Caco-2 (cell line): Measurements from ENCODE around the gene CALCOCO2. TPM values are rescaled to one million over a fixed set of nuclear protein-coding genes. Genes with fewer than 3 reads are reported as not detected.
A peak's percentile ranks its signal among the peaks of the same experiment; 100 is the strongest.

ENCODE experiments used
- BruUV-seq: library from RNA; stranded (reverse); fragments of 400-500 nt; replicated peaks from 2 replicates; lab custom pipeline; 2021; lab: Mats Ljungman, UMichigan
- CTCF ChIA-PET: fragments of 300-600 bp; sonication (Branson Sonifier 250); formaldehyde crosslinking; loops from one replicate; lab custom pipeline; 2022; ENCODE audit warnings: antibody characterized with exemption; lab: Charles Lee
- POLR2A ChIA-PET: fragments of 300-600 bp; sonication (Branson Sonifier 250); formaldehyde crosslinking; loops from one replicate; lab custom pipeline; 2022; ENCODE audit warnings: antibody characterized with exemption; lab: Charles Lee
- DNase-seq, 2 experiments: peaks; one replicate each; pipeline versions ENCODE4 v3.0.0 to v3.0.0-alpha.2; 2020 to 2022
- H3K27me3 ChIP-seq: replicated peaks from 2 replicates; pipeline ENCODE4 v1.6.0; 2011; ENCODE audit warnings: low read length; ENCODE audit not compliant: control insufficient read depth, insufficient read depth
- H3K36me3 ChIP-seq: 2 replicates; pipeline ENCODE4 v1.5.1; 2011; ENCODE audit warnings: low read length; ENCODE audit not compliant: control insufficient read depth, insufficient read depth
- H3K4me1 ChIP-seq: fragments of 250-450 bp; sonication (Bioruptor Pico); 2 replicates; pipeline ENCODE4 v1.5.1; 2020; ENCODE audit warnings: mild to moderate bottlenecking
- H3K4me3 ChIP-seq: 2 replicates; pipeline ENCODE4 v1.5.1; 2011; ENCODE audit warnings: low read depth, mild to moderate bottlenecking, control low read depth, low read length
- H3K9me3 ChIP-seq: fragments of 250-450 bp; sonication (Bioruptor Pico); 2 replicates; pipeline ENCODE4 v1.5.1; 2020; ENCODE audit warnings: mild to moderate bottlenecking, moderate library complexity
- H3K27ac Mint-ChIP-seq: one replicate; pipeline ENCODE4 v1.8.0; 2022; ENCODE audit warnings: mixed read lengths; ENCODE audit not compliant: unreplicated experiment
- H3K27me3 Mint-ChIP-seq: one replicate; pipeline ENCODE4 v1.8.0; 2022; ENCODE audit warnings: mixed read lengths; ENCODE audit not compliant: insufficient read depth, unreplicated experiment
- H3K36me3 Mint-ChIP-seq: one replicate; pipeline ENCODE4 v1.8.0; 2022; ENCODE audit warnings: mild to moderate bottlenecking, mixed read lengths; ENCODE audit not compliant: insufficient read depth, unreplicated experiment
- H3K4me1 Mint-ChIP-seq: one replicate; pipeline ENCODE4 v1.8.0; 2022; ENCODE audit warnings: low read depth, mixed read lengths; ENCODE audit not compliant: unreplicated experiment
- H3K4me3 Mint-ChIP-seq: one replicate; pipeline ENCODE4 v1.8.0; 2022; ENCODE audit warnings: mild to moderate bottlenecking, moderate library complexity, mixed read lengths; ENCODE audit not compliant: unreplicated experiment
- H3K9me3 Mint-ChIP-seq: one replicate; pipeline ENCODE4 v1.8.0; 2022; ENCODE audit warnings: mixed read lengths; ENCODE audit not compliant: unreplicated experiment
- CTCF ChIP-seq, 2 experiments: fragments of 200-600 bp in 1 of 2; IDR thresholded peaks; 1 replicate in 1 of 2; 2 replicates in 1 of 2; pipeline versions ENCODE4 v1.5.1 to v1.8.0; 2011 to 2022; ENCODE audit warnings: antibody characterized with exemption in 1 of 2, control low read depth in 1 of 2, inconsistent platforms in 1 of 2, low read depth in 1 of 2, low read length in 1 of 2, mild to moderate bottlenecking in 1 of 2, moderate library complexity in 1 of 2; ENCODE audit not compliant: insufficient read depth in 1 of 2, severe bottlenecking in 1 of 2, unreplicated experiment in 1 of 2
- intact Hi-C: fragments of 100-400 bp; cut with micrococcal nuclease; formaldehyde crosslinking; loops from one replicate; pipeline ENCODE4 v1.10.0; 2022; ENCODE audit not compliant: unreplicated experiment
- total RNA-seq: library from RNA; stranded (reverse); gene quantifications from 2 replicates; pipeline ENCODE4 v1.2.3, GENCODE V29; 2022

CALCOCO2 gene
- total RNA-seq, 1 experiment from 2014 or later, result 233 TPM

GRCh38 chr17:48894886-48895285, 64.1 kb downstream of the CALCOCO2 start:
- no peak overlapping the region for H3K4me3 ChIP-seq
- no peaks in the 10 kb centered on the region for H3K27me3 ChIP-seq
- H3K27me3 Mint-ChIP-seq, result peaks cover 2% of the 10 kb centered on the region
- no TSS peak for BruUV-seq
- H3K9me3 Mint-ChIP-seq, result no peaks in the 10 kb centered on the region
- DNase-seq, result no peak
- H3K4me1 ChIP-seq, result peaks cover 13% of the 10 kb centered on the region
- H3K9me3 ChIP-seq, result no peaks in the 10 kb centered on the region
- no peak overlapping the region for H3K27ac Mint-ChIP-seq
- H3K36me3 Mint-ChIP-seq, result peaks cover 71% of the 10 kb centered on the region
- intact Hi-C loops, result loop anchor here (5.0 kb wide), 1 partner anchor 297 kb away; no protein-coding TSS in a partner anchor
- peaks cover 10% of the 10 kb centered on the region for H3K36me3 ChIP-seq
- H3K4me1 Mint-ChIP-seq, result peaks cover 12% of the 10 kb centered on the region
- TF ChIP-seq CTCF (IDR thresholded peaks at IDR 0.05; ENCODE audit: insufficient read depth in 1 of 2, low read depth in 1 of 2, low read length in 1 of 2, severe bottlenecking in 1 of 2, unreplicated experiment in 1 of 2), result no peak
- H3K4me3 Mint-ChIP-seq, result no peak overlapping the region
- CTCF ChIA-PET, result interaction anchor here (1.0 to 1.5 kb wide), 2 partner anchors 16 to 138 kb away, joined by 4 to 6 read pairs; no protein-coding TSS in a partner anchor
- POLR2A ChIA-PET, result interaction anchor here (4.0 kb wide), 1 partner anchor 14 kb away, joined by 64 read pairs; the partner anchor contains the start of gene UBE2Z

- no peaks in the 10 kb centered on the region for H3K27me3 ChIP-seq
- no peak overlapping the region for H3K4me3 Mint-ChIP-seq
- peaks cover 26% of the 10 kb centered on the region for H3K36me3 Mint-ChIP-seq
- H3K9me3 ChIP-seq, result no peaks in the 10 kb centered on the region
- intact Hi-C loops, result no loop called here
- peaks cover 13% of the 10 kb centered on the region for H3K4me1 Mint-ChIP-seq
- POLR2A ChIA-PET, result interaction anchor here (0.6 to 3.7 kb wide), 3 partner anchors 9 to 496 kb away, joined by 3 to 28 read pairs (median 3); partner anchors contain the start of gene ATP5MC1
- DNase-seq, result no peak
- H3K9me3 Mint-ChIP-seq, result no peaks in the 10 kb centered on the region
- BruUV-seq, result no TSS peak
- no peak overlapping the region for H3K4me3 ChIP-seq
- no peaks in the 10 kb centered on the region for H3K27me3 Mint-ChIP-seq
- TF ChIP-seq CTCF (IDR thresholded peaks at IDR 0.05; ENCODE audit: insufficient read depth in 1 of 2, low read depth in 1 of 2, low read length in 1 of 2, severe bottlenecking in 1 of 2, unreplicated experiment in 1 of 2), result no peak
- CTCF ChIA-PET, result interaction anchor here (0.7 to 1.9 kb wide), 2 partner anchors 8 to 17 kb away, joined by 3 to 7 read pairs; partner anchors contain the start of gene ATP5MC1
- peaks cover 3% of the 10 kb centered on the region for H3K4me1 ChIP-seq
- H3K36me3 ChIP-seq, result peaks cover 4% of the 10 kb centered on the region
- H3K27ac Mint-ChIP-seq, result no peak overlapping the region
Observed at GRCh38 chr17:48901241-48901640, 70.4 kb downstream of the CALCOCO2 start.

GRCh38 chr17:48903401-48903800, 72.6 kb downstream of the CALCOCO2 start:
- intact Hi-C loops, result no loop called here
- H3K4me1 Mint-ChIP-seq, result peaks cover 13% of the 10 kb centered on the region
- H3K4me3 Mint-ChIP-seq, result no peak overlapping the region
- Histone ChIP-seq H3K36me3 (no peaks in the 10 kb centered on the region; the same call in 1 of the 2 replicates), H3K4me3 (no peak overlapping the region), H3K4me1 (peaks cover 6% of the 10 kb centered on the region), H3K27me3 (no peaks in the 10 kb centered on the region), H3K9me3 (no peaks in the 10 kb centered on the region)
- no TSS peak for BruUV-seq
- H3K9me3 Mint-ChIP-seq, result no peaks in the 10 kb centered on the region
- H3K36me3 Mint-ChIP-seq, result peaks cover 17% of the 10 kb centered on the region
- ChIA-PET POLR2A (interaction anchor here (0.7 to 3.7 kb wide), 6 partner anchors 10 to 90 kb away, joined by 4 to 28 read pairs (median 8); partner anchors contain the start of genes ATP5MC1 and TTLL6), CTCF (interaction anchor here (0.6 to 1.8 kb wide), 13 partner anchors 11 to 232 kb away, joined by 3 to 12 read pairs (median 6); partner anchors contain the start of genes ATP5MC1 and SNF8)
- H3K27ac Mint-ChIP-seq, result no peak overlapping the region
- no peak for TF ChIP-seq CTCF (IDR thresholded peaks at IDR 0.05; ENCODE audit: insufficient read depth in 1 of 2, low read depth in 1 of 2, low read length in 1 of 2, severe bottlenecking in 1 of 2, unreplicated experiment in 1 of 2)
- no peaks in the 10 kb centered on the region for H3K27me3 Mint-ChIP-seq
- DNase-seq, result peak in 1 of 2 experiments; percentile 53
